Trophoblast cell (in vitro differentiated cells and primary cell): Measurements from ENCODE around the gene WFDC2.

Source experiments
- DNase-seq, 2 donors: peaks; one replicate each; pipeline ENCODE4 v3.0.0-alpha.2; 2016
- H2AFZ ChIP-seq: 2 replicates; pipeline ENCODE4 v1.6.1; 2013; ENCODE audit warnings: low read length, moderate library complexity, mild to moderate bottlenecking; ENCODE audit not compliant: insufficient read depth, poor library complexity
- H2AK5ac ChIP-seq: 2 replicates; pipeline ENCODE4 v1.6.1; 2013; ENCODE audit warnings: mild to moderate bottlenecking, low read length
- H2BK120ac ChIP-seq: 2 replicates; pipeline ENCODE4 v1.6.1; 2013; ENCODE audit warnings: low read length, mild to moderate bottlenecking, moderate library complexity; ENCODE audit not compliant: insufficient read depth, poor library complexity
- H2BK12ac ChIP-seq: 2 replicates; pipeline ENCODE4 v1.6.1; 2013; ENCODE audit warnings: mild to moderate bottlenecking, low read length, moderate library complexity
- H2BK5ac ChIP-seq: 2 replicates; pipeline ENCODE4 v1.6.1; 2013; ENCODE audit warnings: low read length, low read depth, moderate library complexity, mild to moderate bottlenecking; ENCODE audit not compliant: poor library complexity
- H3K14ac ChIP-seq: 2 replicates; pipeline ENCODE4 v1.6.1; 2013; ENCODE audit warnings: mild to moderate bottlenecking, low read length
- H3K18ac ChIP-seq: 2 replicates; pipeline ENCODE4 v1.6.1; 2013; ENCODE audit warnings: mild to moderate bottlenecking, low read length
- H3K23ac ChIP-seq: 2 replicates; pipeline ENCODE4 v1.6.1; 2013; ENCODE audit warnings: low read length
- H3K27ac ChIP-seq: 2 replicates; pipeline ENCODE4 v1.5.1; 2013; ENCODE audit warnings: low read depth, mild to moderate bottlenecking, inconsistent platforms, low read length, moderate library complexity
- H3K27me3 ChIP-seq: 2 replicates; pipeline ENCODE4 v1.6.1; 2013; ENCODE audit warnings: inconsistent platforms, mild to moderate bottlenecking, low read length, moderate library complexity; ENCODE audit not compliant: insufficient read depth
- H3K36me3 ChIP-seq, 2 experiments: 1 replicate in 1 of 2; 2 replicates in 1 of 2; pipeline ENCODE4 v1.6.1; 2013; ENCODE audit warnings: low read length in 2 of 2, mild to moderate bottlenecking in 2 of 2, moderate library complexity in 1 of 2; ENCODE audit not compliant: insufficient read depth in 2 of 2, control insufficient read depth in 1 of 2
- H3K4ac ChIP-seq: 2 replicates; pipeline ENCODE4 v1.6.1; 2013; ENCODE audit warnings: low read depth, mild to moderate bottlenecking, low read length, moderate library complexity
- H3K4me1 ChIP-seq, 2 experiments: 1 replicate in 1 of 2; 2 replicates in 1 of 2; pipeline ENCODE4 v1.6.1; 2013; ENCODE audit warnings: low read length in 2 of 2, mild to moderate bottlenecking in 2 of 2, moderate library complexity in 1 of 2; ENCODE audit not compliant: insufficient read depth in 2 of 2, control insufficient read depth in 1 of 2
- H3K4me2 ChIP-seq: 2 replicates; pipeline ENCODE4 v1.6.1; 2013; ENCODE audit warnings: inconsistent platforms, mild to moderate bottlenecking, low read length, moderate library complexity
- H3K4me3 ChIP-seq: 2 replicates; pipeline ENCODE4 v1.5.1; 2013; ENCODE audit warnings: mild to moderate bottlenecking, low read depth, low read length, inconsistent platforms
- H3K79me1 ChIP-seq: one replicate; pipeline ENCODE4 v1.6.1; 2013; ENCODE audit warnings: low read length
- H3K79me2 ChIP-seq: 2 replicates; pipeline ENCODE4 v1.6.1; 2013; ENCODE audit warnings: low read length, mild to moderate bottlenecking; ENCODE audit not compliant: control insufficient read depth, insufficient read depth, poor library complexity
- H3K9ac ChIP-seq: 2 replicates; pipeline ENCODE4 v1.6.1; 2013; ENCODE audit warnings: mild to moderate bottlenecking, low read length
- H3K9me3 ChIP-seq: 2 replicates; pipeline ENCODE4 v1.6.1; 2013; ENCODE audit warnings: low read depth, mild to moderate bottlenecking, control low read depth, inconsistent platforms, low read length; ENCODE audit not compliant: insufficient read depth
- H4K12ac ChIP-seq: 2 replicates; pipeline ENCODE4 v1.6.1; 2013; ENCODE audit warnings: low read depth, mild to moderate bottlenecking, low read length, moderate library complexity
- H4K8ac ChIP-seq: 2 replicates; pipeline ENCODE4 v1.6.1; 2013; ENCODE audit warnings: low read depth, mild to moderate bottlenecking, low read length, moderate library complexity
- H4K91ac ChIP-seq: one replicate; pipeline ENCODE4 v1.6.1; 2013; ENCODE audit warnings: low read depth, mild to moderate bottlenecking, low read length, moderate library complexity
- WGBS: extraction: QIAGEN DNeasy Blood & Tissue Kit; methylation state at CpG from one replicate; pipeline ENCODE4 v1.1.7; 2013; ENCODE audit warnings: missing lambda C conversion rate; ENCODE audit not compliant: insufficient read length, insufficient coverage; ENCODE audit errors: extremely low coverage; 5-methylcytosine and 5-hydroxymethylcytosine counted together

WFDC2 gene

DNA sequence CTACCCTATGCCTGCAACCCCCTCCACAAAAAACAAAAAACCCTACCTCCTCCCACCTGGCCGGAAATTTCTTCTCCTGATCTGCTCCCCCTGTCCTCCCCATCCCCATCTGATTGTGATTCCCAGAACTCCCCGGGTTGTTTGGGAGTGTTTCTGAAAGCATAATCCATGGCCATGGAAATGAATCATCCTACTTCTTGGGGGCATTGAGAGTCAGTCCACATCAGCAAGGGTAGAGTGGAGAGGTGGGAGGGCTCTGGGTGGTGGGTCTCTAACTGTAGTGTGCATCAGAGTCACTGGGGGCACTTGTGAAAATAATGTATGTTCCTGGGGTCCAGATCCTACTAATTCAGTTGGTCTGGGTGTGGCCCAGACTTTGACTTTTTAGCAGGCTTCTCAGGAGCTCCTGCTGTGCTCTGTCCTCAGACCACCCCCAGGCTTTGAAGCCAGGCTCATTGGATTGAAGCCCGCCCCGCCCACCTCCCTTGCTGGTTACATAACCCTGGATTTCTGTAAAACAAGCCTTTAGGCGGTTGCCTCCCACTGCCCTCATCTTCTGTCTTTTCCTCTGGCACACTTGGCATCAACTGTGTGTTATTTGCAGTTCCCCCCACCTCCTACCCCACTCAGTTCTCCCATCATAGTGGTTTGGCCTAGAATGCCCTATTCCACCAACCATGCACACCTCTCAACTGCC is 43.1 kb upstream of the WFDC2 start:
- peaks cover 19% of the 10 kb centered on the region in 2 experiments for H3K36me3 ChIP-seq
- H2AK5ac ChIP-seq: no peak overlapping the region
- WGBS: no CpG with 5 or more reads among the region's 5 CpGs
- H3K4me2 ChIP-seq: no peak overlapping the region
- H3K4ac ChIP-seq: no peak overlapping the region
- H4K8ac ChIP-seq: no peak overlapping the region
- no peaks in the 10 kb centered on the region for H3K79me2 ChIP-seq
- H3K79me1 ChIP-seq: no peaks in the 10 kb centered on the region
- no peaks in the 10 kb centered on the region for H3K27me3 ChIP-seq
- DNase-seq: no peak
- H4K91ac ChIP-seq: no peak overlapping the region
- no peak overlapping the region for H3K9ac ChIP-seq
- H3K4me1 ChIP-seq: no peaks in the 10 kb centered on the region
- no peak overlapping the region for H2BK12ac ChIP-seq
- no peak overlapping the region for H4K12ac ChIP-seq
- H2BK5ac ChIP-seq: no peak overlapping the region
- peaks cover 4% of the 10 kb centered on the region for H3K9me3 ChIP-seq
- no peak overlapping the region for H3K14ac ChIP-seq
- H2AFZ ChIP-seq: no peak overlapping the region
- H3K23ac ChIP-seq: no peak overlapping the region
- H2BK120ac ChIP-seq: no peak overlapping the region
- no peak overlapping the region for H3K27ac ChIP-seq
- H3K18ac ChIP-seq: no peak overlapping the region
- no peak overlapping the region for H3K4me3 ChIP-seq

DNA sequence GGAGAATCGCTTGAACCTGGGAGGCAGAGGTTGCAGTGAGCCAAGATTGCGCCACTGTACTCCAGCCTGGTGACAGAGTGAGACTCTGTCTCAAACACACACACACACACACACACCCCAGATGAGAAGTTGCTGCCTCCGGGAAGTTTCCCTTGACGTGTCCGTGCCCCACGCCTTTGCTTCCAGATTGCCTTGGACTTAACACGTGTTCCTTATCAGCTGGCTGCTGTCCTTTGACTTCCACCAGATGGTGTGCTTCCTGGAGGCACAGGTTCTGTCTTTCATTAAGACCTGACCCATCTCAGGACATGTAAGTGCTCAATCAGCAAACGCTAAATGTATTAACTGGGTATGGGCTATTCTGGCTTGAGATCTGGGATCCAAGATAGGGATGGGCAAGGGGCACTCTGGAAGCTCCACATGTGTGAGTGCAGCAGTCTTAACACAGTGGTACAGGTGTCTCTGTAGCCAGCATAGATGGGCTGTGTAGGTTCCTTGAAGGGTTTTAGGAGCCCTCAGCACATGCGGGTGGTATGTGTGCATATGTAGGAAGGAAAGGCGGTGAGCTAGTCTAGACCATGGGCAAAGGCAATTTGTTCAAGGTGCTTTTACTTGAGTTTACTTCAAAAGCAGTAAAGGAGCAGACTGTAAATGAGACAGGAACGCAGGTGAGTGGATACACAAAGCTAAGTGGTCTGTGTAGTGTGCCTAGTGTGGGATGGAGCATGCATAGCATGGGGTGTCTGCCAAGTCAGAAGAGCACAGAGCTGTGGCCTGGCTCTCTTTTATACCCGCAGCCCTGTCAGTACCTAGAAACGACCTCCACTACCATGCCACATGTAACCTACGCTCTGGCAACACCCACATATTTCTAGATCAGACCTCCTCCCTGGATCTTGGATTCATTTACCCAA is 42.1 kb upstream of the WFDC2 start:
- Histone ChIP-seq H3K4me1 (no peaks in the 10 kb centered on the region), H4K8ac (no peak overlapping the region), H2AK5ac (no peak overlapping the region), H4K12ac (no peak overlapping the region), H3K79me1 (no peaks in the 10 kb centered on the region), H3K36me3 (peaks cover 17 to 18% of the 10 kb centered on the region in 2 experiments), H3K14ac (no peak overlapping the region), H3K79me2 (no peaks in the 10 kb centered on the region), H3K18ac (no peak overlapping the region), H3K23ac (no peak overlapping the region), H3K4ac (no peak overlapping the region), H3K27ac (no peak overlapping the region), H2BK12ac (no peak overlapping the region), H2BK5ac (no peak overlapping the region), H3K27me3 (no peaks in the 10 kb centered on the region), H3K4me3 (no peak overlapping the region), H4K91ac (no peak overlapping the region), H2BK120ac (no peak overlapping the region), H3K9me3 (peaks cover 4% of the 10 kb centered on the region), H3K9ac (no peak overlapping the region), H3K4me2 (no peak overlapping the region), H2AFZ (no peak overlapping the region)
- no CpG with 5 or more reads among the region's 14 CpGs for WGBS
- peak; percentile 22 to 38 for DNase-seq

DNA sequence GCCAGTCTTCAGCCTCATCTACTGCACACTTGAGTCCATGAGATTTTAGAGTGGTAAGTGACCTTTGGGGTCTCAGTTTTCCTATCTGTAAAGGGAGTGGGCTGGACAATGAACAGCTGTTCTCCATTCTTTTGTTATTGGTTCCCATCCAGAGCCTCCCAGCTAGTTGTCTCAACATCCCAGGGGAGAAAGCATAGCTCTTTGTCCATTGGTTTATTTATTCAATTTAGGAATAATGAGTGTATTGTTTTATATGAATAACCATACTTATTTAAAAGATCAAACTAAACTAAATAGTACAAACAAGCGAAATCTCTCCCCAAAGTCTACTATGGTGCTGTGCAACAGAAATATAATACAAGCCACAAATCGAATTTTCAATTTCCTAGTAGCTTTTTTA is 39.9 kb upstream of the WFDC2 start:
- no peak overlapping the region for H3K14ac ChIP-seq
- no peak overlapping the region for H3K4me2 ChIP-seq
- H3K36me3 ChIP-seq: peaks cover 9 to 10% of the 10 kb centered on the region in 2 experiments
- no CpG with 5 or more reads among the region's 2 CpGs for WGBS
- H3K23ac ChIP-seq: no peak overlapping the region
- H3K9me3 ChIP-seq: no peaks in the 10 kb centered on the region
- H2BK12ac ChIP-seq: no peak overlapping the region
- no peak for DNase-seq
- H3K9ac ChIP-seq: no peak overlapping the region
- no peak overlapping the region for H2AFZ ChIP-seq
- no peaks in the 10 kb centered on the region for H3K79me2 ChIP-seq
- H2BK5ac ChIP-seq: no peak overlapping the region
- no peak overlapping the region for H2AK5ac ChIP-seq
- no peak overlapping the region for H4K8ac ChIP-seq
- H3K27ac ChIP-seq: no peak overlapping the region
- H3K4ac ChIP-seq: no peak overlapping the region
- no peaks in the 10 kb centered on the region for H3K79me1 ChIP-seq
- no peak overlapping the region for H3K4me3 ChIP-seq
- H4K91ac ChIP-seq: no peak overlapping the region
- H3K27me3 ChIP-seq: no peaks in the 10 kb centered on the region
- no peak overlapping the region for H4K12ac ChIP-seq
- H2BK120ac ChIP-seq: no peak overlapping the region
- H3K4me1 ChIP-seq: no peaks in the 10 kb centered on the region
- no peak overlapping the region for H3K18ac ChIP-seq

DNA sequence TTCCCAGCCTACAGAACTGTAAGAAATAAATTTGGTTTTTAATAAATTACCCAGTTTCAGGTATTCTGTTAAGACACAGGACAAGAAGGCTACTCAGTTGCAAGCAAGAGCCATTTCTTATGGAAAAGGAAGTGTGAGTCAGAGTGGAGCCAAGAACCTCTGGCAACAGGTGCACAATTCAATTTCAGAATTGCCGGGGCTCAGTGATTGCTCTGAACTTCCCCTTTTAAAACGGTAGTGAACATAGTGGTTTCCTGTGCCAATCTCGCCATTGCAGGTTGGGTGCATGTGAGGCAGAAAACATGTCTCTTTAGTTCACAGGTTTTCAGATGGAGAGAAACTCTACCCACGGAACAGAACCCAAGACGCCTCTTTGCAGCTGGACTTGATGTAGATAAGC is 37.3 kb upstream of the WFDC2 start:
- Histone ChIP-seq H3K23ac (no peak overlapping the region), H3K36me3 (peaks cover 0 to 3% of the 10 kb centered on the region in 2 experiments), H3K4me1 (peaks cover 0 to 3% of the 10 kb centered on the region in 2 experiments), H3K9me3 (no peaks in the 10 kb centered on the region), H3K14ac (no peak overlapping the region), H2AK5ac (no peak overlapping the region), H4K12ac (no peak overlapping the region), H3K27me3 (no peaks in the 10 kb centered on the region), H2BK5ac (no peak overlapping the region), H3K79me2 (no peaks in the 10 kb centered on the region), H2BK12ac (no peak overlapping the region), H3K4me2 (no peak overlapping the region), H2BK120ac (no peak overlapping the region), H3K79me1 (peaks cover 2% of the 10 kb centered on the region), H4K91ac (no peak overlapping the region), H2AFZ (no peak overlapping the region), H3K4ac (no peak overlapping the region), H3K9ac (no peak overlapping the region), H3K18ac (no peak overlapping the region), H3K4me3 (no peak overlapping the region), H3K27ac (no peak overlapping the region), H4K8ac (no peak overlapping the region)
- WGBS: no CpG with 5 or more reads among the region's 5 CpGs
- no peak for DNase-seq
